Omental fat pad (tissue), 4 donors: ENCODE data around the gene ZBTB18. TPM values are rescaled to one million over a fixed set of nuclear protein-coding genes. Genes with fewer than 3 reads are reported as not detected.

Source experiments
- ATAC-seq: fragments of 150-250 bp; one replicate; pipeline ENCODE4 v1.9.1; 2016; ENCODE audit warnings: mild to moderate bottlenecking, moderate library complexity; ENCODE audit not compliant: low FRiP score
- DNase-seq: peaks from one replicate; pipeline ENCODE4 v3.0.0-alpha.2; 2019; ENCODE audit warnings: low spot score
- CTCF ChIP-seq, 3 donors: fragments of 450-650 bp; IDR thresholded peaks; one replicate each; pipeline ENCODE4 v1.5.1; 2016 to 2017; ENCODE audit warnings: antibody characterized with exemption in 3 of 3, mild to moderate bottlenecking in 3 of 3, moderate library complexity in 2 of 3
- small RNA-seq: library from RNA; depleted of rRNA; stranded (forward); fragments of <200 nt; gene quantifications from one replicate; pipeline ENCODE3, GENCODE V24; 2016
- total RNA-seq, 4 donors: library from RNA; depleted of rRNA; stranded (reverse); fragments of >200 nt; gene quantifications; one replicate each; pipeline ENCODE4 v1.1.0, GENCODE V29; 2016

ZBTB18 gene
- total RNA-seq, 4 donors from 2014 or later = 7.0 to 24.7 (median 10.6) TPM

GRCh38 chr1:244102046-244102445 is 51.0 kb downstream of the ZBTB18 start:
- no peak for ATAC-seq

GRCh38 chr1:244102468-244102867 is 51.4 kb downstream of the ZBTB18 start:
- no peak for TF ChIP-seq CTCF (IDR thresholded peaks at IDR 0.05)
- DNase-seq = no peak
- ATAC-seq = no peak

More at GRCh38 chr1:244102046-244102445, 51.0 kb downstream of the ZBTB18 start:
- no peak for TF ChIP-seq CTCF (IDR thresholded peaks at IDR 0.05)
- DNase-seq = no peak

GRCh38 chr1:244104309-244105060 is 53.4 kb downstream of the ZBTB18 start:
- TF ChIP-seq CTCF (IDR thresholded peaks at IDR 0.05) = no peak
- ATAC-seq = no peak
- DNase-seq = no peak

- DNase-seq (no peak), ATAC-seq (no peak)
- no peak for TF ChIP-seq CTCF (IDR thresholded peaks at IDR 0.05)
Observed at GRCh38 chr1:244106176-244106575, 55.1 kb downstream of the ZBTB18 start.

Small RNA genes lying within 50 kb of the gene (small RNA-seq; reads per million reads assigned to genes)
- not detected for gene RN7SL148P

Other genes starting within 250 kb of the ZBTB18 start
- 10 to 100 TPM; 29.7 to 77.2 (median 37.4) TPM for gene AKT3, start 201.0 kb upstream of the ZBTB18 start, total RNA-seq